BJ (cell line): ENCODE results near the gene ADAMTS14. TPM values are rescaled to one million over a fixed set of nuclear protein-coding genes. Genes with fewer than 3 reads are reported as not detected.

Experiments used
- CTCF ChIA-PET: fragments of 350-600 bp; formaldehyde crosslinking; extraction: SDS; loops from one replicate; lab custom pipeline; 2021; ENCODE audit warnings: antibody characterized with exemption, inconsistent platforms; lab: Yijun Ruan, JAX
- POLR2A ChIA-PET: fragments of 300-600 bp; sonication (Branson Sonifier 250); formaldehyde crosslinking; extraction: SDS; loops from one replicate; lab custom pipeline; 2021; ENCODE audit warnings: antibody characterized with exemption; lab: Charles Lee
- DNase-seq: peaks from one replicate; pipeline ENCODE4 v3.0.0-alpha.2; 2011; ENCODE audit warnings: low read depth
- H3K27me3 ChIP-seq: 2 replicates; pipeline ENCODE4 v1.6.0; 2011; ENCODE audit warnings: low read length; ENCODE audit not compliant: control insufficient read depth, insufficient read depth
- H3K36me3 ChIP-seq: 2 replicates; pipeline ENCODE4 v1.5.1; 2011; ENCODE audit warnings: low read length; ENCODE audit not compliant: control insufficient read depth, insufficient read depth
- H3K4me3 ChIP-seq: 2 replicates; pipeline ENCODE4 v1.5.1; 2011; ENCODE audit warnings: low read depth, mild to moderate bottlenecking, control low read depth, low read length
- CTCF ChIP-seq: IDR thresholded peaks from 2 replicates; pipeline ENCODE4 v1.5.1; 2011; ENCODE audit warnings: low read depth, mild to moderate bottlenecking, control low read depth, inconsistent platforms, low read length, moderate library complexity; ENCODE audit not compliant: insufficient read depth
- polyA plus RNA-seq: library from polyadenylated mRNA; depleted of rRNA; stranded (reverse); fragments of >200 nt; gene quantifications from 2 replicates; pipeline ENCODE4 v1.2.3, GENCODE V29; 2011

Gene ADAMTS14
- polyA plus RNA-seq, 1 experiment, result 3.3 TPM

- no peak overlapping the region for H3K4me3 ChIP-seq
- no peaks in the 10 kb centered on the region for H3K36me3 ChIP-seq
- no peaks in the 10 kb centered on the region; the same call in 1 of the 2 replicates for H3K27me3 ChIP-seq
- TF ChIP-seq CTCF, result peak; percentile 35; the same call in 1 of the 2 replicates
- ChIA-PET CTCF (interaction anchor here (0.6 to 12.5 kb wide), 17 partner anchors 10 to 300 kb away, joined by 3 to 171 read pairs (median 5); no protein-coding TSS in a partner anchor), POLR2A (no interaction called here)
- no peak for DNase-seq
Observed at GRCh38 chr10:70761031-70761601, 88.8 kb downstream of the ADAMTS14 start.

GRCh38 chr10:70761727-70762350 is 89.5 kb downstream of the ADAMTS14 start:
- ChIA-PET POLR2A (no interaction called here), CTCF (interaction anchor here (0.7 to 12.5 kb wide), 9 partner anchors 10 to 211 kb away, joined by 3 to 171 read pairs (median 5); no protein-coding TSS in a partner anchor)
- TF ChIP-seq CTCF, result no peak
- peaks cover 1% of the 10 kb centered on the region; the same call in 1 of the 2 replicates for H3K27me3 ChIP-seq
- no peak for DNase-seq
- H3K36me3 ChIP-seq, result no peaks in the 10 kb centered on the region
- no peak overlapping the region for H3K4me3 ChIP-seq

- TF ChIP-seq CTCF, result no peak
- Histone ChIP-seq H3K4me3 (no peak overlapping the region), H3K27me3 (peaks cover 2% of the 10 kb centered on the region), H3K36me3 (no peaks in the 10 kb centered on the region)
- no peak for DNase-seq
- CTCF ChIA-PET, result interaction anchor here (0.7 to 12.5 kb wide), 3 partner anchors 117 to 212 kb away, joined by 3 to 171 read pairs (median 3); no protein-coding TSS in a partner anchor
- POLR2A ChIA-PET, result no interaction called here
Observed at GRCh38 chr10:70762441-70763175, 90.3 kb downstream of the ADAMTS14 start.

GRCh38 chr10:70763567-70763966 is 91.3 kb downstream of the ADAMTS14 start:
- ChIA-PET CTCF (interaction anchor here (12.5 kb wide), 1 partner anchor 212 kb away, joined by 171 read pairs; no protein-coding TSS in a partner anchor), POLR2A (no interaction called here)
- no peak for DNase-seq
- no peaks in the 10 kb centered on the region for H3K36me3 ChIP-seq
- peaks cover 3% of the 10 kb centered on the region for H3K27me3 ChIP-seq
- H3K4me3 ChIP-seq, result no peak overlapping the region
- TF ChIP-seq CTCF, result no peak
